Astrocyte (in vitro differentiated cells and primary cell): ENCODE measurements around the gene RNF212.

Experiments
- EZH2 ChIP-seq: IDR thresholded peaks from 2 replicates; pipeline ENCODE4 v1.6.1; 2012; ENCODE audit warnings: mild to moderate bottlenecking, low read length, inconsistent platforms; ENCODE audit not compliant: insufficient read depth
- TF ChIP-seq, protein P1 (sequence below): IDR thresholded peaks from 2 replicates; pipeline ENCODE4 v1.5.1; 2011; ENCODE audit warnings: low read depth, mild to moderate bottlenecking, inconsistent platforms, low read length, moderate library complexity; ENCODE audit not compliant: insufficient read depth

GRCh38 chr4:1113311-1114009 lies at the start of gene RNF212:
- TF ChIP-seq, protein P1, sequence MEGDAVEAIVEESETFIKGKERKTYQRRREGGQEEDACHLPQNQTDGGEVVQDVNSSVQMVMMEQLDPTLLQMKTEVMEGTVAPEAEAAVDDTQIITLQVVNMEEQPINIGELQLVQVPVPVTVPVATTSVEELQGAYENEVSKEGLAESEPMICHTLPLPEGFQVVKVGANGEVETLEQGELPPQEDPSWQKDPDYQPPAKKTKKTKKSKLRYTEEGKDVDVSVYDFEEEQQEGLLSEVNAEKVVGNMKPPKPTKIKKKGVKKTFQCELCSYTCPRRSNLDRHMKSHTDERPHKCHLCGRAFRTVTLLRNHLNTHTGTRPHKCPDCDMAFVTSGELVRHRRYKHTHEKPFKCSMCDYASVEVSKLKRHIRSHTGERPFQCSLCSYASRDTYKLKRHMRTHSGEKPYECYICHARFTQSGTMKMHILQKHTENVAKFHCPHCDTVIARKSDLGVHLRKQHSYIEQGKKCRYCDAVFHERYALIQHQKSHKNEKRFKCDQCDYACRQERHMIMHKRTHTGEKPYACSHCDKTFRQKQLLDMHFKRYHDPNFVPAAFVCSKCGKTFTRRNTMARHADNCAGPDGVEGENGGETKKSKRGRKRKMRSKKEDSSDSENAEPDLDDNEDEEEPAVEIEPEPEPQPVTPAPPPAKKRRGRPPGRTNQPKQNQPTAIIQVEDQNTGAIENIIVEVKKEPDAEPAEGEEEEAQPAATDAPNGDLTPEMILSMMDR = no peak
- TF ChIP-seq EZH2 = no peak
